Testis (tissue), 3 donors: ENCODE measurements around the gene ZNF628. TPM values are rescaled to one million over a fixed set of nuclear protein-coding genes. Genes with fewer than 3 reads are reported as not detected.

Source experiments
- DNase-seq: peaks from one replicate; pipeline ENCODE4 v3.0.0-alpha.2; 2019
- H3K27ac ChIP-seq, 2 donors: fragments of 200-600 bp; sonication (generic); one replicate each; pipeline ENCODE4 v1.5.1; 2019
- H3K27me3 ChIP-seq: fragments of 200-600 bp; sonication (generic); one replicate; pipeline ENCODE4 v1.5.1; 2019
- H3K36me3 ChIP-seq: fragments of 200-600 bp; sonication (generic); one replicate; pipeline ENCODE4 v1.5.1; 2017; ENCODE audit warnings: low read depth; ENCODE audit errors: missing control alignments
- H3K4me1 ChIP-seq: fragments of 200-600 bp; sonication (generic); one replicate; pipeline ENCODE4 v1.5.1; 2019
- H3K4me3 ChIP-seq, 2 donors: fragments of 200-600 bp; sonication (generic); one replicate each; pipeline ENCODE4 v1.5.1; 2017 to 2019
- H3K9me3 ChIP-seq: fragments of 200-600 bp; sonication (generic); one replicate; pipeline ENCODE4 v1.5.1; 2017
- POLR2A ChIP-seq: fragments of 450-650 bp; IDR thresholded peaks from one replicate; pipeline ENCODE4 v1.6.1; 2017; ENCODE audit warnings: antibody characterized with exemption, mild to moderate bottlenecking, moderate library complexity
- WGBS, 2 donors: methylation state at CpG; one replicate each; pipeline ENCODE4 v1.1.5; 2018; 5-methylcytosine and 5-hydroxymethylcytosine counted together
- intact Hi-C: fragments of 100-400 bp; cut with DNase I; formaldehyde crosslinking; loops from one replicate; pipeline ENCODE4 v1.15.1; 2023; ENCODE audit warnings: low total_unique reads
- polyA plus RNA-seq: library from polyadenylated mRNA; stranded (reverse); fragments of 350-450 nt; fragmentation: Illumina TruSeq; extraction: RNeasy Lipid Tissue Mini Kit (QIAGEN cat#74804); gene quantifications from one replicate; pipeline ENCODE4 v1.2.3, GENCODE V29; 2014; ENCODE audit warnings: low read depth, low replicate concordance; ENCODE audit not compliant: insufficient read depth
- total RNA-seq, 2 donors: library from RNA; depleted of rRNA; stranded (reverse); fragments of >200 nt; gene quantifications; one replicate each; pipeline ENCODE4 v1.2.3, GENCODE V29; 2016
- TF ChIP-seq, protein P1 (sequence below), 3 experiments: fragments of 450-650 bp in 2 of 3; fragments of 200-600 bp in 1 of 3; sonication (generic) in 1 of 3; IDR thresholded peaks; one replicate each; pipeline ENCODE4 v1.5.1; 2016 to 2019; ENCODE audit warnings: antibody characterized with exemption in 3 of 3, mild to moderate bottlenecking in 2 of 3, moderate library complexity in 1 of 3

ZNF628 gene
- total and polyA plus RNA-seq, 3 donors from 2014 or later = 31.3 to 53.7 (median 33.8) TPM

DNA sequence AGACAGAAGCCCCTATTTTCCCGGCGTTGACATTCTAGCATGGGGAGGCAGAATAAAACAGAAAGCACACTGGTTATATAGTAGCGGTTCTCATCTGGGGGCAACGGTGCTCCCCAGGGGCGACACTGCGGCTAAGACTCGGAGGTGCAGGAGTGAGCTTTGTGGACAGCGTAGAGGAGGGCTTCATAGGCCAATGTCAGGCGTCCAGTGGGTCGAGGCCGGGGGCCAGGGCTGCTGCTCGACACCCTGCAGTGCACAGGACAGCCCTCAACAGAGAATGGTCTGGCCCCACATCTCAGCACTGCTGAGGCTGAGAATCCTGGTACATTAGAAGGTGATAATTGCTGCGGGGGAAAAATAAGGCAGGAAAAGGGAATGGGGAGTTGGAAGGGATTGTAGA is 1.5 kb downstream of the ZNF628 start:
- H3K27ac ChIP-seq = peak overlapping the region in 1 of 2 donors; percentile 98
- whole genome bisulfite sequencing, 2 donors = 65 to 68% methylated on average over 13 of the region's 13 CpGs
- H3K4me3 ChIP-seq = peak overlapping the region in 1 of 2 donors; percentile 71

DNA sequence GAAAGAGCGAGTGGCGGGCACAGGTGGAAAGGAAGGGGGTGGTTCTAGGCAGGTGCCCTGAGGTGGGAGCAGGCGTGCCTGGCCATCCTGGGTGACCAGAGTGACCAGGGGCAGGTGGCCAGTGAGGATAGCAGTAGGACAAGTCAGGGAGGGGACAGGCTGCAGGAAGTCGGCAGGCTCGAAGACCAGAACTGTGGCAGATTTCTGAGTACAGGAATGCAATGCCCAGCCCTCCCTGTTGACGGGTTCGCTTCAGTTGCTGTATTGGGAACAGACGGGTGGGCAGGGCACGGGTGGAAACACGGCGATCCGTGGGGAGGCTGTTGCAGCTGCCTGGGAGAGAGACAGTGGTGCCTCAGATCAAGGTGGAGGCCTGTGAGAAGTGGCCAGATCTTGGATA is 1.9 kb downstream of the ZNF628 start:
- intact Hi-C loops = no loop called here
- H3K27ac ChIP-seq = no peak overlapping the region
- 76 to 88% methylated on average over 12 of the region's 12 CpGs for WGBS, 2 donors
- TF ChIP-seq, protein P1, sequence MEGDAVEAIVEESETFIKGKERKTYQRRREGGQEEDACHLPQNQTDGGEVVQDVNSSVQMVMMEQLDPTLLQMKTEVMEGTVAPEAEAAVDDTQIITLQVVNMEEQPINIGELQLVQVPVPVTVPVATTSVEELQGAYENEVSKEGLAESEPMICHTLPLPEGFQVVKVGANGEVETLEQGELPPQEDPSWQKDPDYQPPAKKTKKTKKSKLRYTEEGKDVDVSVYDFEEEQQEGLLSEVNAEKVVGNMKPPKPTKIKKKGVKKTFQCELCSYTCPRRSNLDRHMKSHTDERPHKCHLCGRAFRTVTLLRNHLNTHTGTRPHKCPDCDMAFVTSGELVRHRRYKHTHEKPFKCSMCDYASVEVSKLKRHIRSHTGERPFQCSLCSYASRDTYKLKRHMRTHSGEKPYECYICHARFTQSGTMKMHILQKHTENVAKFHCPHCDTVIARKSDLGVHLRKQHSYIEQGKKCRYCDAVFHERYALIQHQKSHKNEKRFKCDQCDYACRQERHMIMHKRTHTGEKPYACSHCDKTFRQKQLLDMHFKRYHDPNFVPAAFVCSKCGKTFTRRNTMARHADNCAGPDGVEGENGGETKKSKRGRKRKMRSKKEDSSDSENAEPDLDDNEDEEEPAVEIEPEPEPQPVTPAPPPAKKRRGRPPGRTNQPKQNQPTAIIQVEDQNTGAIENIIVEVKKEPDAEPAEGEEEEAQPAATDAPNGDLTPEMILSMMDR (IDR thresholded peaks at IDR 0.05) = no peak
- TF ChIP-seq POLR2A = no peak
- no peaks in the 10 kb centered on the region for H3K36me3 ChIP-seq
- DNase-seq = no peak
- no peaks in the 10 kb centered on the region for H3K9me3 ChIP-seq
- no peaks in the 10 kb centered on the region for H3K27me3 ChIP-seq
- no peak overlapping the region for H3K4me3 ChIP-seq
- peaks cover 33% of the 10 kb centered on the region for H3K4me1 ChIP-seq

More for the DNA sequence above, 1.5 kb downstream of the ZNF628 start:
- Histone ChIP-seq H3K36me3 (no peaks in the 10 kb centered on the region), H3K27me3 (no peaks in the 10 kb centered on the region), H3K9me3 (no peaks in the 10 kb centered on the region), H3K4me1 (peaks cover 33% of the 10 kb centered on the region)
- intact Hi-C loops = no loop called here
- TF ChIP-seq, protein P1 (IDR thresholded peaks at IDR 0.05) = no peak
- no peak for TF ChIP-seq POLR2A
- DNase-seq = no peak

DNA sequence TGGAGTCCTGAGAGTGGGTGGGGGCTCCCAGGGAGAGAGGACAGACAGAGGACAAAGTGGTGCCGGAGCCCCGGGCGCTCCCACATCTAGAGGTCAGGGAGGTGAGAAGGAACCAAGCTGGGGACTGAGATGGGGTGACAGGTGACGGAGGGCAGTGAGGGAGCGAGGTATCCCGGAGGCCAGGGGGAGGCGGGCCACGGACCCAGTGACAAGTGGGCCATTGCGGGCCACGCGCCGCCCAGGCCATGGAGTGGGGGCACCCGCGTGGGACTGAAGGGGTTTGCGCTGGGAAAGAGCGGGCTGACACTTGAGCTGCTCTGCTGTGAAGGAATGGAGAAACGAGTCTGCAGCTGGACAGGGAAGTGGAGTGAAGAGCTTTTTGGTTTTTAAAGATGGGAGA is 2.6 kb downstream of the ZNF628 start:
- intact Hi-C loops = no loop called here
- Histone ChIP-seq H3K27ac (peak overlapping the region; percentile 19 to 39), H3K36me3 (no peaks in the 10 kb centered on the region), H3K4me3 (no peak overlapping the region), H3K4me1 (peaks cover 35% of the 10 kb centered on the region), H3K9me3 (no peaks in the 10 kb centered on the region), H3K27me3 (no peaks in the 10 kb centered on the region)
- no peak for TF ChIP-seq POLR2A
- TF ChIP-seq, protein P1 (IDR thresholded peaks at IDR 0.05) = no peak
- DNase-seq = no peak
- WGBS, 2 donors = 78 to 83% methylated on average over 16 to 17 of the region's 17 CpGs

DNA sequence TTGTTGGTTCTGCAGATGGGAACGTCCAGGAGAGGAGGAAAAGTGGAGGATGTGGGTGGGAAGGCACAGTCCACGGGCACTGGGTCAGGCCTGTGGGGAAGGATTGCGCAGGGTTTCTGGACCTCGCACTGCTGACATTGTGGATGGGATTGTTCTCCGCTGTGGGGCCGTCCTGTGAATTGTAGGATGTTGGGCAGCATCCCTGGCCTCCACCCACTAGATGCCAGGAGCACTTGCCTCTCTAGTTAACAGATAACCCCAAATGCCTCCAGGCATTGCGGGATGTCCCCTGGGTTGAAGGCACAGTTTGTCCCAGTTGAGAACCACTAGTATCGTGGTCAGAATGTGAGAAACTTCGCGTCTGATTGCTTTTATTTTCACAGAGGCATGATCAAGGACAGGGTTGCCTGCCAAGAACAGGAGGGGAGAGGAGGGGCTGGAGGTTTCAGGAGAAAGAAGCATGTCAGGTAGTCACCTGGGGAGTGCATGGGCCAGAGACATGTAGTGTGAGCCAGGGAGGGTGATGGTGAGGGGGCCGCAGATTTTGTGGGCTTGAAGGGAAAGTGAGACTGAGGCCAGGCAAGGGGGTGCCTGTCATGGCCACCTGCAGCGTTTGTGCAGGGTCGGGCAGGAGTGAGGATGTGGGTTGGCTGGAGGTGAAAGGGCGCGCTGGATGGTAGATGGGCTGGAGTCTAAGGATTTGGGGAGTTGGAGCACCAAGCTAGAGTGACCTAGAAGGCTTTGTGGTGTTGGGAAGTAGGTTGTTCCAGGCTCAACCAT is 3.2 kb downstream of the ZNF628 start:
- no peak overlapping the region for H3K4me3 ChIP-seq
- no peak for TF ChIP-seq POLR2A
- TF ChIP-seq, protein P1 (IDR thresholded peaks at IDR 0.05) = no peak
- H3K9me3 ChIP-seq = no peaks in the 10 kb centered on the region
- peak overlapping the region in 1 of 2 donors; percentile 39 for H3K27ac ChIP-seq
- H3K4me1 ChIP-seq = peaks cover 41% of the 10 kb centered on the region
- no peak for DNase-seq
- intact Hi-C loops = no loop called here
- 62 to 68% methylated on average over 14 of the region's 15 CpGs for WGBS, 2 donors
- H3K27me3 ChIP-seq = no peaks in the 10 kb centered on the region
- H3K36me3 ChIP-seq = no peaks in the 10 kb centered on the region
